ENCODE measurements around the gene FSIP1. TPM values are rescaled to one million over a fixed set of nuclear protein-coding genes. Genes with fewer than 3 reads are reported as not detected.

Gene FSIP1
- total RNA-seq, 1 experiment from 2014 or later, result 3.2 TPM

DNA sequence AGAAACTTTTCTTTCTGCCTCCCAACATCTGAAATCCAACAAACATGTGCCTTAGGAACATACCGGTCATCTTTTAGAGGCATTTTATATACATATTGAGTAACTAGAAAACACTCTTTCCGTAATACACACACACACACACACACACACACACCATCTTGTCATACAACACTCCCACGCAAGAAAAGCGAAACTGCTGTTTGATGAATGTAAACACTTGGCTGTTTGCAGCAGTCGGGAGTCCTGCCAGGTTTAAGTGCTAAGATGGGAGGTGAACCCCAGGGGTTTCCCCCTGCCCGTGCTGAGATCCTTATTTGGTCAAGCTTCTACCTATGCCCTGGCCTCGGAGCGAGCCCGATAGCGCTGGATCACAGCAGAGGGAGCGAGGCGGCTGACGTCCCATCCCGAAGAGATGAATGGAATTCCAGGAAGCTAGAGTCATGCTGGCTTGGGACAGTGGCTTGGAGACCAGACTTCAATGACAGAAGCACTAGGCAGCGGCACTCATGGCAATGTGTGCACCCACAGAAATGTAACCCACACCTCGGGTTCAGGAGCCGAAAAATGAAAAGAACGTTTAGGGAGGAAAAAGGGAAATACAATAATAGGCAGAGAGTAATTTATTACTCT is 203.0 kb downstream of the FSIP1 start:
- Mint-ChIP-seq H3K27ac (ENCODE audit: low read depth, unreplicated experiment) (peak overlapping the region; percentile 24), H3K9me3 (ENCODE audit: unreplicated experiment) (no peaks in the 10 kb centered on the region), H3K4me3 (ENCODE audit: unreplicated experiment) (peak overlapping the region; percentile 78), H3K4me1 (ENCODE audit: insufficient read depth, unreplicated experiment) (peaks cover 36% of the 10 kb centered on the region), H3K36me3 (ENCODE audit: insufficient read depth, unreplicated experiment) (peaks cover 34% of the 10 kb centered on the region), H3K27me3 (ENCODE audit: insufficient read depth, unreplicated experiment) (no peaks in the 10 kb centered on the region)
- peak; percentile 90 for DNase-seq (ENCODE audit: unreplicated experiment)
- ChIA-PET CTCF (interaction anchor here (0.6 to 8.4 kb wide), 41 partner anchors 9 to 874 kb away, joined by 3 to 141 read pairs (median 5); no protein-coding TSS in a partner anchor), POLR2A (interaction anchor here (0.6 to 4.7 kb wide), 26 partner anchors 25 to 872 kb away, joined by 3 to 69 read pairs (median 5); no protein-coding TSS in a partner anchor)
- BruUV-seq (replicated peaks), result no TSS peak
- TF ChIP-seq, protein P1, sequence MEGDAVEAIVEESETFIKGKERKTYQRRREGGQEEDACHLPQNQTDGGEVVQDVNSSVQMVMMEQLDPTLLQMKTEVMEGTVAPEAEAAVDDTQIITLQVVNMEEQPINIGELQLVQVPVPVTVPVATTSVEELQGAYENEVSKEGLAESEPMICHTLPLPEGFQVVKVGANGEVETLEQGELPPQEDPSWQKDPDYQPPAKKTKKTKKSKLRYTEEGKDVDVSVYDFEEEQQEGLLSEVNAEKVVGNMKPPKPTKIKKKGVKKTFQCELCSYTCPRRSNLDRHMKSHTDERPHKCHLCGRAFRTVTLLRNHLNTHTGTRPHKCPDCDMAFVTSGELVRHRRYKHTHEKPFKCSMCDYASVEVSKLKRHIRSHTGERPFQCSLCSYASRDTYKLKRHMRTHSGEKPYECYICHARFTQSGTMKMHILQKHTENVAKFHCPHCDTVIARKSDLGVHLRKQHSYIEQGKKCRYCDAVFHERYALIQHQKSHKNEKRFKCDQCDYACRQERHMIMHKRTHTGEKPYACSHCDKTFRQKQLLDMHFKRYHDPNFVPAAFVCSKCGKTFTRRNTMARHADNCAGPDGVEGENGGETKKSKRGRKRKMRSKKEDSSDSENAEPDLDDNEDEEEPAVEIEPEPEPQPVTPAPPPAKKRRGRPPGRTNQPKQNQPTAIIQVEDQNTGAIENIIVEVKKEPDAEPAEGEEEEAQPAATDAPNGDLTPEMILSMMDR (IDR thresholded peaks at IDR 0.05; ENCODE audit: unreplicated experiment), result no peak
- intact Hi-C loops (cut with micrococcal nuclease), result loop anchor here (1.0 to 5.0 kb wide), 8 partner anchors 67 to 872 kb away; no protein-coding TSS in a partner anchor

DNA sequence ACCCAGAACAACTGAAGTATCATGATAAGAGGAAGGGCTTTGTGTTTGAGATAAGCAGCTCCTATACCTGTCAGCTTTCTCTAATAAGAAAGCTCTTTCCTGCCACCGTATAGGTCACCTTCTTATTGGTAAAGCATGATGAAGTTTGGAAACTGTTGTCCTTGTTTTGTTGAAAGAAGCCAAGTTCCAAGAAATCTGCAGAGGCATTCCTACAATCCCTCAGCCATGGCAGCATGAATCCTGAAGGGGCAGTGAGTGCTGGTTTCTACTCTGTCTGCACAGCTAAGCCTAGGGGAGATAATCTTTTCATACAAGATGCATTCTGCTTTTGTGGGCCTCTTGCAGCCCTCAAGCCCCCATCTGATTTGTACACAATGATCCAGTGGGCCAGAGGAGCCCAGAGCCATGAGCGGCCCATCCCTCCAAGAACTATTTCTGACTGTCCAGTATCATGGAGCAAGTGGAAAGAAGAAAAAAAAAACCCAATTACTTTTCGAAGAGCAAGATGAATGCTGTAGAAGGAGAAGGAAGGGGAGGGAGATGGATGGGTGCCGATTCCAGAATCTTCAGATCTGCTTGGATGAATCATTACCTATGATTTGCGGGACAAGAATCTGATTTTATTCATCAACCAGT is 203.7 kb downstream of the FSIP1 start:
- TF ChIP-seq, protein P1 (IDR thresholded peaks at IDR 0.05; ENCODE audit: unreplicated experiment), result no peak
- CTCF ChIA-PET, result interaction anchor here (0.6 to 8.4 kb wide), 27 partner anchors 24 to 867 kb away, joined by 3 to 141 read pairs (median 5); no protein-coding TSS in a partner anchor
- POLR2A ChIA-PET, result interaction anchor here (0.7 to 4.7 kb wide), 18 partner anchors 21 to 872 kb away, joined by 3 to 69 read pairs (median 7); no protein-coding TSS in a partner anchor
- intact Hi-C loops (cut with micrococcal nuclease), result no loop called here
- Mint-ChIP-seq H3K27me3 (ENCODE audit: insufficient read depth, unreplicated experiment) (no peaks in the 10 kb centered on the region), H3K9me3 (ENCODE audit: unreplicated experiment) (peaks cover under 1% of the 10 kb centered on the region), H3K4me1 (ENCODE audit: insufficient read depth, unreplicated experiment) (peaks cover 38% of the 10 kb centered on the region), H3K4me3 (ENCODE audit: unreplicated experiment) (peak overlapping the region; percentile 78), H3K27ac (ENCODE audit: low read depth, unreplicated experiment) (peak overlapping the region; percentile 24), H3K36me3 (ENCODE audit: insufficient read depth, unreplicated experiment) (peaks cover 27% of the 10 kb centered on the region)
- no TSS peak for BruUV-seq (replicated peaks)
- no peak for DNase-seq (ENCODE audit: unreplicated experiment)

DNA sequence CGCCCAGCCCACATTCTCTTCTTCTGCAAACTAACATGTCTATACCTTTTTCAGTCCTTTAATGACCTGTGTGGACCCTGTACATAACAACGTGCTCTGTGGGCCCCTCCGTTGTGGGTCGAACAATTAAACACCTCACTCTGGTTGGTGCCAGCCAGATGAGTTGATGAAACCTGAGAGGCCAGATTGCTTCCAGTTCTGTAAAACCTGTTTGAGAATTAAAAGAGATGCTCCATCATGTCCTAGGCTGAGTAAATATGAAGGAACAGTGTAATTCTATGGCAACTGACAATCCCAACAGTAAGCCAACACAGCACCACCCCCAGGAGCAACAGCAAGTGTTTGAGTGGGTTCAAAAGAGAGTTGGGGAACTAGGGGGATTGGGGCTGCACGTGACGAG is 207.5 kb downstream of the FSIP1 start:
- Mint-ChIP-seq H3K4me3 (ENCODE audit: unreplicated experiment) (no peak overlapping the region), H3K27me3 (ENCODE audit: insufficient read depth, unreplicated experiment) (no peaks in the 10 kb centered on the region), H3K36me3 (ENCODE audit: insufficient read depth, unreplicated experiment) (no peaks in the 10 kb centered on the region), H3K9me3 (ENCODE audit: unreplicated experiment) (peaks cover 10% of the 10 kb centered on the region), H3K27ac (ENCODE audit: low read depth, unreplicated experiment) (peak overlapping the region; percentile 65), H3K4me1 (ENCODE audit: insufficient read depth, unreplicated experiment) (peaks cover 24% of the 10 kb centered on the region)
- TF ChIP-seq, protein P1 (IDR thresholded peaks at IDR 0.05; ENCODE audit: unreplicated experiment), result no peak
- DNase-seq (ENCODE audit: unreplicated experiment), result no peak
- intact Hi-C loops (cut with micrococcal nuclease), result no loop called here
- BruUV-seq (replicated peaks), result no TSS peak
- POLR2A ChIA-PET, result no interaction called here
- CTCF ChIA-PET, result no interaction called here

DNA sequence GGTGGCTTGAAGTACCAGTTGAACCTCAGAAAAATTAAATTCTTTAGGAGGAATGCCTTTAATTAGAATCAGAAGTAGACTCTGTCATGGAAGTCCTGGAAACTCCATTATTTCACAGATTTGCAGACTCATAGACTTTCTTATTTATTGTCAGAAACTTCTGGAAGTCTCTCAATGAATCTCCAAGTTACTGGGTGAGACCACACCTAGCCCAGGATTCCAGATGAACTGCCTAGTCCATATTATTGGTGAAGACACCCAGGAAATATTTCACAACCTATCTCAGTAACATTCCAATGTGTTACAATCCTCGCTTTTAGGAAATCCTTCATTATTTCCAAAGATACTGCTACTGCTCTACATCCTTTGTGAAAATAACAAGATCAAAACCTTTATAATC is 208.2 kb downstream of the FSIP1 start:
- H3K4me3 Mint-ChIP-seq (ENCODE audit: unreplicated experiment), result no peak overlapping the region
- H3K27me3 Mint-ChIP-seq (ENCODE audit: insufficient read depth, unreplicated experiment), result no peaks in the 10 kb centered on the region
- peaks cover 19% of the 10 kb centered on the region for H3K4me1 Mint-ChIP-seq (ENCODE audit: insufficient read depth, unreplicated experiment)
- ChIA-PET POLR2A (interaction anchor here (1.5 kb wide), 1 partner anchor 19 kb away, joined by 5 read pairs; no protein-coding TSS in a partner anchor), CTCF (no interaction called here)
- no TSS peak for BruUV-seq (replicated peaks)
- no peak for DNase-seq (ENCODE audit: unreplicated experiment)
- peak overlapping the region; percentile 57 for H3K27ac Mint-ChIP-seq (ENCODE audit: low read depth, unreplicated experiment)
- H3K36me3 Mint-ChIP-seq (ENCODE audit: insufficient read depth, unreplicated experiment), result no peaks in the 10 kb centered on the region
- intact Hi-C loops (cut with micrococcal nuclease), result no loop called here
- H3K9me3 Mint-ChIP-seq (ENCODE audit: unreplicated experiment), result peaks cover 10% of the 10 kb centered on the region
- TF ChIP-seq, protein P1 (IDR thresholded peaks at IDR 0.05; ENCODE audit: unreplicated experiment), result no peak
